AG04449 (cell line): Measurements from ENCODE around the gene FOXN3.
"Not testable (repeated sequence)": the region's sequence is repeated elsewhere in the genome, so short reads cannot be mapped to it uniquely, and the experiment has no call there.

Experiments used
- CTCF ChIA-PET: fragments of 350-600 bp; formaldehyde crosslinking; extraction: SDS; loops from one replicate; lab custom pipeline; 2021; ENCODE audit warnings: antibody characterized with exemption; lab: Yijun Ruan, JAX
- POLR2A ChIA-PET: fragments of 400-600, 350-600 bp; formaldehyde crosslinking; extraction: SDS; loops from one replicate; lab custom pipeline; 2020; ENCODE audit warnings: antibody characterized with exemption, inconsistent platforms; lab: Yijun Ruan, JAX
- DNase-seq: peaks from one replicate; pipeline ENCODE4 v3.0.0-alpha.2; 2010; ENCODE audit warnings: low read depth, low spot score
- H3K4me3 ChIP-seq: 2 replicates; pipeline ENCODE4 v1.5.1; 2011; ENCODE audit warnings: low read depth, mild to moderate bottlenecking, control low read depth, low read length
- CTCF ChIP-seq: IDR thresholded peaks from one replicate; pipeline ENCODE4 v1.5.1; 2011; ENCODE audit warnings: mild to moderate bottlenecking, moderate library complexity, low read length, control low read depth, inconsistent platforms; ENCODE audit not compliant: insufficient read depth; ENCODE audit errors: missing control alignments

The FOXN3 gene

GRCh38 chr14:89254166-89254909 lies 162.7 kb downstream of the FOXN3 start:
- no peak for DNase-seq
- CTCF ChIA-PET: interaction anchor here (1.1 kb wide), 1 partner anchor 11 kb away, joined by 5 read pairs; no protein-coding TSS in a partner anchor
- TF ChIP-seq CTCF: no peak
- H3K4me3 ChIP-seq: no peak overlapping the region
- POLR2A ChIA-PET: no interaction called here

- TF ChIP-seq CTCF: no peak
- no peak for DNase-seq
- ChIA-PET CTCF (interaction anchor here (0.9 to 1.4 kb wide), 2 partner anchors 17 to 212 kb away, joined by 3 read pairs; no protein-coding TSS in a partner anchor), POLR2A (no interaction called here)
- no peak overlapping the region for H3K4me3 ChIP-seq
These were observed 164.0 kb downstream of the FOXN3 start for GRCh38 chr14:89252887-89253532.

GRCh38 chr14:89251061-89251460 lies 166.0 kb downstream of the FOXN3 start:
- TF ChIP-seq CTCF: no peak
- ChIA-PET CTCF (no interaction called here), POLR2A (interaction anchor here (0.7 kb wide), 1 partner anchor 165 kb away, joined by 3 read pairs; no protein-coding TSS in a partner anchor)
- DNase-seq: no peak
- no peak overlapping the region for H3K4me3 ChIP-seq

- CTCF ChIA-PET, POLR2A ChIA-PET, H3K4me3 ChIP-seq, DNase-seq: not testable (repeated sequence)
These were observed 166.4 kb downstream of the FOXN3 start for GRCh38 chr14:89250655-89250975.

- TF ChIP-seq CTCF: no peak
- ChIA-PET POLR2A (no interaction called here), CTCF (interaction anchor here (1.3 kb wide), 1 partner anchor 209 kb away, joined by 4 read pairs; no protein-coding TSS in a partner anchor)
- no peak overlapping the region for H3K4me3 ChIP-seq
- DNase-seq: no peak
These were observed 166.9 kb downstream of the FOXN3 start for GRCh38 chr14:89249972-89250654.

GRCh38 chr14:89249065-89249695 lies 167.9 kb downstream of the FOXN3 start:
- TF ChIP-seq CTCF: no peak
- no peak overlapping the region for H3K4me3 ChIP-seq
- POLR2A ChIA-PET: no interaction called here
- no peak for DNase-seq
- CTCF ChIA-PET: interaction anchor here (1.2 to 1.3 kb wide), 3 partner anchors 9 to 208 kb away, joined by 3 to 4 read pairs (median 4); no protein-coding TSS in a partner anchor
